Right lobe of liver (tissue), 6 donors: ENCODE measurements around the gene KIAA0319L. TPM values are rescaled to one million over a fixed set of nuclear protein-coding genes. Genes with fewer than 3 reads are reported as not detected.

Experiments used
- ATAC-seq, 4 donors: fragments of 200-7000 bp; cut with Tn5 transposase; one replicate each; pipeline ENCODE4 v1.9.1; 2020; ENCODE audit warnings: mild to moderate bottlenecking in 4 of 4, moderate library complexity in 4 of 4
- DNase-seq, 3 donors: peaks; one replicate each; pipeline ENCODE4 v3.0.0-alpha.2; 2020
- H3K27ac ChIP-seq, 3 donors: fragments of 200-600 bp; one replicate each; pipeline ENCODE4 v1.8.0; 2022
- H3K27me3 ChIP-seq, 2 donors: fragments of 200-600 bp; one replicate each; pipeline ENCODE4 v1.8.0; 2022
- H3K36me3 ChIP-seq, 4 donors: fragments of 200-600 bp; sonication (generic) in 1 of 4; one replicate each; pipeline versions ENCODE4 v1.5.1 to v1.8.0; 2017 to 2022; ENCODE audit warnings: control low read depth in 1 of 4
- H3K4me1 ChIP-seq, 4 donors: fragments of 200-600 bp; sonication (generic) in 1 of 4; one replicate each; pipeline versions ENCODE4 v1.5.1 to v1.8.0; 2017 to 2022; ENCODE audit warnings: control low read depth in 1 of 4
- H3K4me3 ChIP-seq, 3 donors: fragments of 200-600 bp; one replicate each; pipeline ENCODE4 v1.8.0; 2022
- H3K9me3 ChIP-seq, 4 donors: fragments of 200-600 bp; sonication (generic) in 1 of 4; one replicate each; pipeline versions ENCODE4 v1.5.1 to v1.8.0; 2017 to 2022; ENCODE audit warnings: control low read depth in 1 of 4
- POLR2A ChIP-seq: fragments of 450-650 bp; IDR thresholded peaks from one replicate; pipeline ENCODE4 v1.6.1; 2017; ENCODE audit warnings: antibody characterized with exemption, mild to moderate bottlenecking
- WGBS: methylation state at CpG from one replicate; pipeline ENCODE4 v1.1.6; 2018; ENCODE audit warnings: low coverage, low lambda C conversion rate; ENCODE audit not compliant: insufficient coverage; ENCODE audit errors: missing lambda C conversion rate; 5-methylcytosine and 5-hydroxymethylcytosine counted together
- intact Hi-C, 2 donors: fragments of 100-400 bp; cut with DNase I; formaldehyde crosslinking; loops; one replicate each; pipeline versions ENCODE4 v1.11.2 to v1.14.1; 2022
- total RNA-seq, 6 experiments: library from RNA; depleted of rRNA in 2 of 6; stranded (reverse); fragments of >200 nt in 2 of 6; fragmentation: NEBNext Ultra II Directional in 3 of 6; extraction: Animal tissue kit (Norgen Biotek cat#: 25700) in 3 of 6; gene quantifications; one replicate each; pipeline versions ENCODE4 v1.1.0 to v1.2.4, GENCODE V29; 2016 to 2023
- TF ChIP-seq, protein P1 (sequence below), 4 donors: fragments of 200-600 bp in 3 of 4; fragments of 450-650 bp in 1 of 4; IDR thresholded peaks; one replicate each; pipeline versions ENCODE4 v1.5.1 to v1.8.0; 2016 to 2022; ENCODE audit warnings: antibody characterized with exemption in 4 of 4, mild to moderate bottlenecking in 2 of 4
- donor health status: DM: no; HTN: yes; CAD: no.
- donor health status: DM: no; HTN: no; CAD: no.
- donor health status: DM: no; HTN: no; CAD: no.
- donor health status: DM: no; HTN: yes; CAD: no.
- donor health status: DM: no; HTN: yes; CAD: no.

KIAA0319L gene
- total RNA-seq, 6 experiments from 2014 or later: 35.3 to 84.9 (median 54.3) TPM

DNA sequence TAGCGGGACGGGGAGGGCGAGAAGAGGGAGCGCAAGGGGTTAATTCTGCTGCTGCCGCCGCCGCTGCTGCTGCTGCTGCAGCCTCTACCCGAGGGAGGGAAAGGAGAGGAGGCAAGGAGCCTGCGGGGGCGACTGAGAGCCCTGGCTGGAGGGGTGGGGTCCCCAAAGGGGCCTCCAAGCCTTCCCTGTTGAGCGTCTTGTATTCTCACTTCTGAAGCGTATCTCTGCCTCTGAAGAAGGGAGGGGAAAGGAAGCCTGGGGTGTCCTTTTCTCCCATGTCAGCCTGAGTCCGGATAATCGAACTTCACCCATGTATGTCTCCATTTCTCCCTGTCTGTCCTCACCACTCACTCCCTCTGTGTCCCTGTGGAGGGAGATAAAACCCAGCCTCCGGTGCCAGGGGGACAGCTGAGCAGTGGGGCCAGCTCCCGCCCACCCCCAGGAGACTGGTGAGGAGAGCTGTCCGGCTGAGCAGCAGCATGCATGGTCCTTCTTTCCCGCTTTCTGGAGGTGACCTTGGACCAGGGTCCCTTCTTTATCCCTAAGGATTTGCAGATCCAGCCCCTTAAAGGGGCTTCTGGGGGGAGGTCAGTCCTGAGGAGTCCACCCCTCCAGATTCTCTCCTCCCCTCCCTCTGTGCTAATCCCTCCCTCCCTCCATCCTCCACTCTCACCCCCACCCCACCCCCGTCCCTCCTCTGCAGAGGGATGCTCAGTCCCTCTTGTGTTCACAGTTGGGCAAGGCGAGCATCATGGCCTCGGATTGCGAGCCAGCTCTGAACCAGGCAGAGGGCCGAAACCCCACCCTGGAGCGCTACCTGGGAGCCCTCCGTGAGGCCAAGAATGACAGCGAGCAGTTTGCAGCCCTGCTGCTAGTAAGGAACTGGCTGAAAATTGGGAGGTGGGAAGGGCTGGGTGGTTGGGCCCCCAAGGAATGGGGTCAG is 1.4 kb upstream of the KIAA0319L start:
- peak in 1 of 3 donors; percentile 49 for DNase-seq
- peaks cover 0 to 42% (median 16%) of the 10 kb centered on the region in 4 donors for H3K4me1 ChIP-seq
- no peak for ATAC-seq
- no peak for TF ChIP-seq POLR2A
- TF ChIP-seq, protein P1, sequence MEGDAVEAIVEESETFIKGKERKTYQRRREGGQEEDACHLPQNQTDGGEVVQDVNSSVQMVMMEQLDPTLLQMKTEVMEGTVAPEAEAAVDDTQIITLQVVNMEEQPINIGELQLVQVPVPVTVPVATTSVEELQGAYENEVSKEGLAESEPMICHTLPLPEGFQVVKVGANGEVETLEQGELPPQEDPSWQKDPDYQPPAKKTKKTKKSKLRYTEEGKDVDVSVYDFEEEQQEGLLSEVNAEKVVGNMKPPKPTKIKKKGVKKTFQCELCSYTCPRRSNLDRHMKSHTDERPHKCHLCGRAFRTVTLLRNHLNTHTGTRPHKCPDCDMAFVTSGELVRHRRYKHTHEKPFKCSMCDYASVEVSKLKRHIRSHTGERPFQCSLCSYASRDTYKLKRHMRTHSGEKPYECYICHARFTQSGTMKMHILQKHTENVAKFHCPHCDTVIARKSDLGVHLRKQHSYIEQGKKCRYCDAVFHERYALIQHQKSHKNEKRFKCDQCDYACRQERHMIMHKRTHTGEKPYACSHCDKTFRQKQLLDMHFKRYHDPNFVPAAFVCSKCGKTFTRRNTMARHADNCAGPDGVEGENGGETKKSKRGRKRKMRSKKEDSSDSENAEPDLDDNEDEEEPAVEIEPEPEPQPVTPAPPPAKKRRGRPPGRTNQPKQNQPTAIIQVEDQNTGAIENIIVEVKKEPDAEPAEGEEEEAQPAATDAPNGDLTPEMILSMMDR (IDR thresholded peaks at IDR 0.05): no peak
- no peaks in the 10 kb centered on the region for H3K27me3 ChIP-seq
- intact Hi-C loops: no loop called here
- H3K9me3 ChIP-seq: no peaks in the 10 kb centered on the region
- peaks cover 0 to 5% (median 0%) of the 10 kb centered on the region in 4 donors for H3K36me3 ChIP-seq
- peak overlapping the region; percentile 93 to 98 (median 96) for H3K4me3 ChIP-seq
- WGBS: 32% methylated on average over 7 of the region's 26 CpGs
- H3K27ac ChIP-seq: peak overlapping the region in 2 of 3 donors; percentile 87 to 93

DNA sequence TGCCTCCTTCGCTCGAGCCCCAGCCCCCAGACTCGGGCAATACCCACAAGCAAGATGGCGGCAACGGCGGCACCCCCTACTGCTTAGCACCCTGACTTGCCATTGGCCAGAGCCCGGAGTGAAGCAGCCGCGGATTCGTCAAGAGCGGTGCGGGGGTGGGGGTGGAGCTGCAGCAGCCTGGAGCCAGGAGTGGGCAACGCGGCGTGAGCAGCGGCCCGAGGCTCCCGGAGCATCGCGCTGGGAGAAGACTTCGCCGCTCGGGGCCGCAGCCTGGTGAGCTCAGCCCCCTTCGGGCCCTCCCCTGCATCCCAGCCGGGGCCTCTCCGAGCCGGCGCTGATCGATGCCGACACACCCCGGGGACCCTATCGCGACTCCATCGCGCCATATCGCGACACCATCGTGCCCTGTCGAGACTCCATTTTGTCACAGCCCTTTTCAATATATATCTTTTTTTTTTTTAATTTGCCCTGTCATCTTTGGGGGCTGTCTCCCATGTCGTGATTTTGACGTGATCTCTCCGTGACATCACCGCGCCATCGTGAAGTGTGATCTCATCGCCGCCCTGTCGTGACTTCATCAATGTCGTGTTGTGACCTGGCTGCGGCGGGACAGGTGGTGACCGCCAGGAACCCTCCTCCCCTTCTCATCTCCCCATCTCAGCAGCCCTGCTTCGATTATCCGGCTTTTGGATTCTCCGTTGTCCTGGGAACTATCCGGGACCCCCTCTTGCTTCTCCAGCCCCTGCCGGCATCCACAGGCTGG is 589 bp upstream of the KIAA0319L start, which contains the start of gene NCDN:
TSS of gene NCDN (plus strand) at position 189 of the 763 bp plus-strand sequence. CDS start at position 581, 392 bp downstream.
- H3K9me3 ChIP-seq: no peaks in the 10 kb centered on the region
- H3K36me3 ChIP-seq: peaks cover 0 to 12% (median 0%) of the 10 kb centered on the region in 4 donors
- peaks cover 0 to 47% (median 18%) of the 10 kb centered on the region in 4 donors for H3K4me1 ChIP-seq
- intact Hi-C loops: no loop called here
- ATAC-seq: peak; percentile 82 to 91 (median 88)
- DNase-seq: peak; percentile 95 to 97 (median 96)
- TF ChIP-seq, protein P1 (IDR thresholded peaks at IDR 0.05): no peak
- TF ChIP-seq POLR2A: no peak
- peak within 1 kb of the TSS; percentile 93 to 98 (median 96) for H3K4me3 ChIP-seq
- H3K27ac ChIP-seq: peak within 1 kb of the TSS; percentile 87 to 95 (median 93)
- 0% methylated on average over 11 of the region's 58 CpGs for WGBS
- H3K27me3 ChIP-seq: no peaks in the 10 kb centered on the region

DNA sequence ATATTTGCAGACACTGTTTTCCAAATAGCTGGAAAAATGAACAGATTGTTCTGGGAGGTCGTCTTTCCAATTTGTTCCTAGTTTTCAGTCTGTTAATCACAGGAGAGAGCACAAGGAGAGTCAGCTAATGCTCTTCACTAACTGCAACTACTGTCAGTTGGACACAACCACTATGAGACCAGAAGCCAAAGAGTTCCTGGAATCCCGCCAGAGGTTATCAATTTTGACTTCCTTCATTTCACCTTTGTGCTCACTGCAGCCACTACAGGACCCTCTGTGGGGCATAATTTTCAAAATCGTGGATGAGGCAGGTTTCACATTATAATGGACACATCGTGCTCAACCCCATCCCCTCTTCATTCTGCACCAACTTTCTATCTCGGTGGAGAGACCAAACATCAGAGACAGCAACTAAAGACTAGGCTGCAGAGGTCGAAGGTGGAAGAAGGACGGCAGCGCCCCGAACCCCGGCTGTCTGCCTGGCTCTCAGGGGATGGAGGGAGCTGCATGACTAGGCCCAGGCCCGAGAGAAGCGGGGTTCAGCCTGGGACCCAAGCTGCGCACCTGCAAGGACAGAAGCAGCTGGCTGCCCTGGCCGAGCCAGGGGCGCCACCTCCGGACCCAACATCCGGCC is 602 bp downstream of the KIAA0319L start:
- peaks cover 0 to 47% (median 18%) of the 10 kb centered on the region in 4 donors for H3K4me1 ChIP-seq
- no peak for ATAC-seq

More for the DNA sequence above, 602 bp downstream of the KIAA0319L start:
- H3K9me3 ChIP-seq: no peaks in the 10 kb centered on the region
- DNase-seq: peak in 1 of 3 donors; percentile 60
- no peaks in the 10 kb centered on the region for H3K27me3 ChIP-seq
- peak overlapping the region; percentile 93 to 98 (median 96) for H3K4me3 ChIP-seq
- no peak for TF ChIP-seq POLR2A
- TF ChIP-seq, protein P1 (IDR thresholded peaks at IDR 0.05): no peak
- H3K27ac ChIP-seq: peak overlapping the region; percentile 87 to 95 (median 93)
- H3K36me3 ChIP-seq: peaks cover 0 to 21% (median 5%) of the 10 kb centered on the region in 4 donors
- intact Hi-C loops: no loop called here
- 2% methylated on average over 6 of the region's 17 CpGs for WGBS
